Epithelial cell of proximal tubule (primary cell): Measurements from ENCODE around the gene LRP8. TPM values are rescaled to one million over a fixed set of nuclear protein-coding genes. Genes with fewer than 3 reads are reported as not detected.

Experiments used
- DNase-seq: peaks from one replicate; pipeline ENCODE4 v3.0.0-alpha.2; 2011; ENCODE audit warnings: low read depth
- H3K4me3 ChIP-seq: 2 replicates; pipeline ENCODE4 v1.5.1; 2011; ENCODE audit warnings: low read depth, mild to moderate bottlenecking, low read length
- CTCF ChIP-seq: conservative IDR thresholded peaks from 2 replicates; pipeline ENCODE4 v1.5.1; 2012; ENCODE audit warnings: low read depth, mild to moderate bottlenecking, low read length
- total RNA-seq: library from RNA; depleted of rRNA; stranded (reverse); fragments of >200 nt; gene quantifications from 2 replicates; pipeline ENCODE4 v1.2.3, GENCODE V29; 2015

Gene LRP8
- total RNA-seq, 1 donor from 2014 or later, result 16.1 TPM

DNA sequence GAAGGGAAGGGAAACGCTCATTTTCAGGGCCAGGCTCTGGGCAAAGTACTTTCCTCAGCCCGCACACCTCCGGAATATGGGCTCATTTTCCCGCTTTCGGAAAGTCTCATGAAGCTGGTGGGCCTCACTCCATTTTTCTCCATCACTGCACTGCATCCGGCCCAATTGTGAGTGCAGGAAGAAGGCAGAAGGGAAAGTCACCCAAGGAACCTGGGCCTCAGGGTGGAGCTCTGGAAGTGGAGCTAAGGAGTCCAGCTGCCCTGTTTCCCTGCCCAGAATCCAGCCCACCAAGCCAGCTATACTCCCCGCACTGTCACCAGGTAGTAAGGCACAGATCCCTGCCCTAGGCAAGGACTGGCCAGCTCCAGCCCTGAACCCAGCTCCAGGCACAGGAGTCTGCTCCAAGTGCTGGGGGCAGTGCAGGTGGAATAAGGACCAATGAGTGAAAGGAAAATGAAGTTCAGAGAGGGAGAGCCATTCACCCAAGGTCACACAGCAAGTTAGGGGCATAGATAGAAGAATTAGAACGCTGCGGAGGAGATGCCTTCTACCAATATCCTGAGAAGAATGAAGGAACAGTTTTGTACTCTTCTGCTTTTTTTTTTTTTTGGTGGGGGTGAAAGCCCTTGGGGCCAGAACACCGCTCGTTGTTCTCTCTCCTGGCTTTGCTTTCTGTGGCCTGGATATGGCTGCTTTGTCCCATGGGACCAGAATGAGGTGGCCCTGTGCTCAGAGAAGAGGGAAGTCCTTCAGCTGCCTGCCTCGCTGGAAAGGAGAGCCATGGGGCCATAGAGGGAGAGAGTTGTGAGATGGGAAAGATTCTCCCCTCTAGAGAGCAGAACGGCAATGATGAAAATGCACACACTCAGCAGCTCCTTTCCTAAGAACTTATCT, 10.0 kb downstream of the LRP8 start:
- no peak for TF ChIP-seq CTCF

DNA sequence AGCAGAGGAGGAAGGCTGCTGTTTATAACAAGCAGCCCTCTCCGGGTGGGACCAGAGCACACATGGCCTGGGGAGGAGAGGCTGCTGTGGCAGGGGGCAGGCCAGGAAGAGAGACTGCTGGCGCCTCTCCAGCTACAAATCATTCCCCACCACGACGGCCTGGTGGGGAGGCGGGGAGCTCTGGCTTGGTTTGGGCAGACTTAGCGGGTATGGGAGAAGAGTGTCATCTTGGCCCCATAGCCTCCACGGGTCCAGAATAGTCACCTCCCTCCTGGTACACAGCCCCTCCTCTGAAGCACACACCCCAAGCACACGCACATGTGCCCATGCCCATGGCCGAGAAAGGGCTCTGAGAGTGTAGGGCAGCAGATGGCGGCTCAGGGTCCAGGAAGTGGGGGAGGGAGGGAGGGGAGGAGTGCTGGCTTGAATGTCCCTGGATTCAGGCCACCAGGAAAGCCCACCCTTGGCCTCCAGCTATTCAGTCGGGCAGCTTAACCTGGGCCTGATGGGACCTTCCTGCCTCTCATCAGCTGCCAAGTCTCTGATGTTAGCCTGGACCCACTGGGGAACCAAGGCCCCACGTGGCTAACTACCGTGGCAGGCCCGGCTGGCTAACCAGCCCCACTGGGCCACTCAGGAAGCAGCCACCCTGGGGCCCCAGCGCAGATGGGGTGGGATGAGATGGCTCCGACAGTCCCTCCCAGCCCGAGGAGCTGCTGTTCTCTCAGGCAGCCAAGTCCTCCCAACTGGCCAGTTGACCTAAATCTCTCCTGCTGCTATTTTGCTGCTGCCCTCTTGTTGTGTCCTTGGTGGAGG, 10.9 kb downstream of the LRP8 start:
- no peak for DNase-seq

More for the DNA sequence above, 10.0 kb downstream of the LRP8 start:
- no peak overlapping the region for H3K4me3 ChIP-seq
- DNase-seq, result no peak

GRCh38 chr1:53316424-53316765, 11.5 kb downstream of the LRP8 start:
- no peak for TF ChIP-seq CTCF
- no peak overlapping the region for H3K4me3 ChIP-seq
- no peak for DNase-seq

More for the DNA sequence above, 10.9 kb downstream of the LRP8 start:
- no peak for TF ChIP-seq CTCF
- H3K4me3 ChIP-seq, result no peak overlapping the region

- no peak for DNase-seq
- H3K4me3 ChIP-seq, result no peak overlapping the region
- peak; percentile 12 for TF ChIP-seq CTCF
Measured at GRCh38 chr1:53315456-53316423, 12.1 kb downstream of the LRP8 start.

- H3K4me3 ChIP-seq, result no peak overlapping the region
- no peak for TF ChIP-seq CTCF
- no peak for DNase-seq
Measured at GRCh38 chr1:53315046-53315445, 12.8 kb downstream of the LRP8 start.

- DNase-seq, result no peak
- no peak for TF ChIP-seq CTCF
- no peak overlapping the region for H3K4me3 ChIP-seq
Measured at GRCh38 chr1:53314606-53315005, 13.3 kb downstream of the LRP8 start.
